Testis (tissue), 3 donors: ENCODE results near the gene RIMOC1. TPM values are rescaled to one million over a fixed set of nuclear protein-coding genes. Genes with fewer than 3 reads are reported as not detected.

Experiments used
- DNase-seq: peaks from one replicate; pipeline ENCODE4 v3.0.0-alpha.2; 2019
- H3K27ac ChIP-seq, 2 donors: fragments of 200-600 bp; sonication (generic); one replicate each; pipeline ENCODE4 v1.5.1; 2019
- H3K27me3 ChIP-seq: fragments of 200-600 bp; sonication (generic); one replicate; pipeline ENCODE4 v1.5.1; 2019
- H3K36me3 ChIP-seq: fragments of 200-600 bp; sonication (generic); one replicate; pipeline ENCODE4 v1.5.1; 2017; ENCODE audit warnings: low read depth; ENCODE audit errors: missing control alignments
- H3K4me1 ChIP-seq: fragments of 200-600 bp; sonication (generic); one replicate; pipeline ENCODE4 v1.5.1; 2019
- H3K4me3 ChIP-seq, 2 donors: fragments of 200-600 bp; sonication (generic); one replicate each; pipeline ENCODE4 v1.5.1; 2017 to 2019
- H3K9me3 ChIP-seq: fragments of 200-600 bp; sonication (generic); one replicate; pipeline ENCODE4 v1.5.1; 2017
- CTCF ChIP-seq, 3 experiments: fragments of 450-650 bp in 2 of 3; fragments of 200-600 bp in 1 of 3; sonication (generic) in 1 of 3; IDR thresholded peaks; one replicate each; pipeline ENCODE4 v1.5.1; 2016 to 2019; ENCODE audit warnings: antibody characterized with exemption in 3 of 3, mild to moderate bottlenecking in 2 of 3, moderate library complexity in 1 of 3
- POLR2A ChIP-seq: fragments of 450-650 bp; IDR thresholded peaks from one replicate; pipeline ENCODE4 v1.6.1; 2017; ENCODE audit warnings: antibody characterized with exemption, mild to moderate bottlenecking, moderate library complexity
- WGBS, 2 donors: methylation state at CpG; one replicate each; pipeline ENCODE4 v1.1.5; 2018; 5-methylcytosine and 5-hydroxymethylcytosine counted together
- intact Hi-C: fragments of 100-400 bp; cut with DNase I; formaldehyde crosslinking; loops from one replicate; pipeline ENCODE4 v1.15.1; 2023; ENCODE audit warnings: low total_unique reads
- polyA plus RNA-seq: library from polyadenylated mRNA; stranded (reverse); fragments of 350-450 nt; fragmentation: Illumina TruSeq; extraction: RNeasy Lipid Tissue Mini Kit (QIAGEN cat#74804); gene quantifications from one replicate; pipeline ENCODE4 v1.2.3, GENCODE V29; 2014; ENCODE audit warnings: low read depth, low replicate concordance; ENCODE audit not compliant: insufficient read depth
- total RNA-seq, 2 donors: library from RNA; depleted of rRNA; stranded (reverse); fragments of >200 nt; gene quantifications; one replicate each; pipeline ENCODE4 v1.2.3, GENCODE V29; 2016

RIMOC1 gene
- total and polyA plus RNA-seq, 3 donors from 2014 or later, result 13.1 to 20.2 (median 19.6) TPM

- Histone ChIP-seq H3K9me3 (no peaks in the 10 kb centered on the region), H3K27me3 (no peaks in the 10 kb centered on the region), H3K36me3 (no peaks in the 10 kb centered on the region), H3K27ac (no peak overlapping the region), H3K4me3 (no peak overlapping the region), H3K4me1 (no peaks in the 10 kb centered on the region)
- no peak for TF ChIP-seq POLR2A
- no peak for TF ChIP-seq CTCF (IDR thresholded peaks at IDR 0.05)
- intact Hi-C loops, result no loop called here
- DNase-seq, result no peak
Observed at GRCh38 chr5:41885286-41885685, 18.9 kb upstream of the RIMOC1 start.

GRCh38 chr5:41891066-41891707, 13.0 kb upstream of the RIMOC1 start:
- no peaks in the 10 kb centered on the region for H3K36me3 ChIP-seq
- no peak for TF ChIP-seq CTCF (IDR thresholded peaks at IDR 0.05)
- TF ChIP-seq POLR2A, result no peak
- no peak overlapping the region for H3K4me3 ChIP-seq
- H3K9me3 ChIP-seq, result no peaks in the 10 kb centered on the region
- 42 to 44% methylated on average over 2 of the region's 2 CpGs for WGBS, 2 donors
- H3K27me3 ChIP-seq, result no peaks in the 10 kb centered on the region
- no peak overlapping the region for H3K27ac ChIP-seq
- no peak for DNase-seq
- H3K4me1 ChIP-seq, result no peaks in the 10 kb centered on the region
- intact Hi-C loops, result no loop called here

- Histone ChIP-seq H3K4me3 (no peak overlapping the region), H3K4me1 (no peaks in the 10 kb centered on the region), H3K36me3 (no peaks in the 10 kb centered on the region), H3K27me3 (no peaks in the 10 kb centered on the region), H3K9me3 (no peaks in the 10 kb centered on the region), H3K27ac (no peak overlapping the region)
- no peak for TF ChIP-seq CTCF (IDR thresholded peaks at IDR 0.05)
- no peak for TF ChIP-seq POLR2A
- intact Hi-C loops, result no loop called here
- no peak for DNase-seq
Observed at GRCh38 chr5:41892031-41892430, 12.1 kb upstream of the RIMOC1 start.

- Histone ChIP-seq H3K27me3 (no peaks in the 10 kb centered on the region), H3K4me3 (no peak overlapping the region), H3K36me3 (no peaks in the 10 kb centered on the region), H3K4me1 (no peaks in the 10 kb centered on the region), H3K27ac (no peak overlapping the region), H3K9me3 (no peaks in the 10 kb centered on the region)
- 82 to 84% methylated on average over 3 of the region's 3 CpGs for WGBS, 2 donors
- no peak for DNase-seq
- TF ChIP-seq POLR2A (no peak), CTCF (IDR thresholded peaks at IDR 0.05) (no peak)
- intact Hi-C loops, result no loop called here
Observed at GRCh38 chr5:41893074-41893851, 10.9 kb upstream of the RIMOC1 start.

- no peak for TF ChIP-seq CTCF (IDR thresholded peaks at IDR 0.05)
- no peak for TF ChIP-seq POLR2A
- H3K36me3 ChIP-seq, result no peaks in the 10 kb centered on the region
Observed at GRCh38 chr5:41896230-41896629, 7.9 kb upstream of the RIMOC1 start.

More at GRCh38 chr5:41896230-41896629, 7.9 kb upstream of the RIMOC1 start:
- H3K4me1 ChIP-seq, result no peaks in the 10 kb centered on the region
- H3K9me3 ChIP-seq, result no peaks in the 10 kb centered on the region
- no peaks in the 10 kb centered on the region for H3K27me3 ChIP-seq
- H3K27ac ChIP-seq, result no peak overlapping the region
- intact Hi-C loops, result no loop called here
- WGBS, 2 donors, result 52 to 61% methylated on average over 2 of the region's 2 CpGs
- DNase-seq, result no peak
- H3K4me3 ChIP-seq, result no peak overlapping the region
